K562 (cell line): ENCODE data around the gene WEE1. TPM values are rescaled to one million over a fixed set of nuclear protein-coding genes. Genes with fewer than 3 reads are reported as not detected.

Experiments
- ATAC-seq: fragments of 200-7000 bp; cut with Tn5 transposase; 3 replicates; pipeline ENCODE4 v1.9.1; 2020; ENCODE audit warnings: moderate library complexity
- BruUV-seq: library from RNA; stranded (reverse); fragments of 400-500 nt; replicated peaks from 2 replicates; lab custom pipeline; 2021; lab: Mats Ljungman, UMichigan
- CTCF ChIA-PET: fragments of 300-600 bp; formaldehyde crosslinking; extraction: SDS; loops from one replicate; lab custom pipeline; 2021; ENCODE audit warnings: low intra/inter-chr PET ratio; lab: Yijun Ruan, JAX
- POLR2A ChIA-PET: fragments of 300-600, 350-650 bp; sonication (Branson Sonifier 250); formaldehyde crosslinking; extraction: SDS; loops from one replicate; lab custom pipeline; 2021; ENCODE audit warnings: antibody characterized with exemption, inconsistent platforms; lab: Yijun Ruan, JAX
- DNase-seq, 4 experiments: peaks; one replicate each; pipeline versions ENCODE4 v3.0.0 to v3.0.0-alpha.2; 2011 to 2018; ENCODE audit warnings: low spot score in 3 of 4, mixed read lengths in 3 of 4; ENCODE audit errors: extremely low read depth in 1 of 4
- FAIRE-seq: peaks from 2 replicates; lab custom pipeline; 2011; peaks lifted over from hg19 to GRCh38; lab: Jason Lieb, UNC
- H2AFZ ChIP-seq: 2 replicates; pipeline ENCODE4 v1.6.0; 2011; ENCODE audit warnings: low read depth, low read length, control low read depth, inconsistent platforms
- H3K27ac ChIP-seq: fragments of 200-600 bp; 3 replicates; pipeline ENCODE4 v1.8.0; 2011; ENCODE audit warnings: low read depth, mild to moderate bottlenecking, control low read depth, inconsistent platforms, low read length, moderate library complexity, mixed read lengths; ENCODE audit errors: extremely low read depth
- H3K27me3 ChIP-seq, 2 experiments: fragments of 300-600 bp in 1 of 2; 2 replicates in 1 of 2; 3 replicates in 1 of 2; pipeline versions ENCODE4 v1.6.0 to v1.8.0; 2011; ENCODE audit warnings: inconsistent platforms in 2 of 2, low read length in 2 of 2, mild to moderate bottlenecking in 1 of 2, mixed read lengths in 1 of 2, moderate library complexity in 1 of 2; ENCODE audit not compliant: control insufficient read depth in 2 of 2, insufficient read depth in 2 of 2
- H3K36me3 ChIP-seq: fragments of 300-600 bp; 3 replicates; pipeline ENCODE4 v1.8.0; 2011; ENCODE audit warnings: mild to moderate bottlenecking, low read length, inconsistent platforms; ENCODE audit not compliant: control insufficient read depth, insufficient read depth
- H3K4me1 ChIP-seq, 2 experiments: fragments of 200-600 bp in 1 of 2; replicated peaks in 1 of 2; 2 replicates in 1 of 2; 3 replicates in 1 of 2; pipeline versions ENCODE4 v1.5.1 to v1.8.0; 2011; ENCODE audit warnings: inconsistent platforms in 2 of 2, low read length in 2 of 2, mild to moderate bottlenecking in 1 of 2, mixed read lengths in 1 of 2, moderate library complexity in 1 of 2; ENCODE audit not compliant: control insufficient read depth in 2 of 2, insufficient read depth in 2 of 2
- H3K4me2 ChIP-seq: 2 replicates; pipeline ENCODE4 v1.6.1; 2011; ENCODE audit warnings: low read length, control low read depth, inconsistent platforms, mixed read lengths; ENCODE audit not compliant: insufficient read depth
- H3K4me3 ChIP-seq: fragments of 200-600 bp; sonication (generic), shearing (Covaris generic); 2 replicates; pipeline ENCODE4 v1.5.1; 2016; ENCODE audit warnings: control low read depth, inconsistent platforms
- H3K79me2 ChIP-seq: fragments of 200-600 bp; 3 replicates; pipeline ENCODE4 v1.8.0; 2011; ENCODE audit warnings: low read length, inconsistent platforms; ENCODE audit not compliant: control insufficient read depth, insufficient read depth
- H3K9ac ChIP-seq, 2 experiments: 2 replicates each; pipeline versions ENCODE4 v1.6.0 to v1.6.1; 2011; ENCODE audit warnings: low read depth in 2 of 2, low read length in 2 of 2, control low read depth in 1 of 2, inconsistent platforms in 1 of 2, mild to moderate bottlenecking in 1 of 2, mixed read lengths in 1 of 2; ENCODE audit not compliant: insufficient read depth in 1 of 2
- H3K9me1 ChIP-seq: one replicate; pipeline ENCODE4 v1.6.0; 2011; ENCODE audit warnings: inconsistent platforms, mild to moderate bottlenecking, low read length, moderate library complexity; ENCODE audit not compliant: control insufficient read depth, insufficient read depth
- H3K9me3 ChIP-seq: replicated peaks from 2 replicates; pipeline ENCODE4 v1.5.1; 2011; ENCODE audit warnings: low read depth, low read length, inconsistent platforms; ENCODE audit not compliant: control insufficient read depth, insufficient read depth
- H4K20me1 ChIP-seq: replicated peaks from 2 replicates; pipeline ENCODE4 v1.6.1; 2011; ENCODE audit warnings: low read length, inconsistent platforms, mixed read lengths; ENCODE audit not compliant: control insufficient read depth, insufficient read depth
- CREB3L1 ChIP-seq: fragments of 450-650 bp; IDR thresholded peaks from 2 replicates; pipeline ENCODE4 v1.6.1; 2014; ENCODE audit warnings: low read depth, mild to moderate bottlenecking, moderate library complexity, borderline replicate concordance
- JUN ChIP-seq, 2 experiments: sonication (generic) in 1 of 2; formaldehyde crosslinking in 1 of 2; IDR thresholded peaks; 2 replicates each; pipeline versions ENCODE4 v1.6.1 to v1.8.0; 2012 to 2022; ENCODE audit warnings: borderline replicate concordance in 2 of 2, mild to moderate bottlenecking in 2 of 2, improper control_type of control experiment in 1 of 2, low read depth in 1 of 2, low read length in 1 of 2, missing genetic modification reagents in 1 of 2
- RCOR1 ChIP-seq, 2 experiments: IDR thresholded peaks; 2 replicates each; pipeline ENCODE4 v1.6.1; 2012; ENCODE audit warnings: low read depth in 2 of 2, low read length in 2 of 2, borderline replicate concordance in 1 of 2, improper control_type of control experiment in 1 of 2
- SRSF7 ChIP-seq: fragments of 200-400 bp; formaldehyde crosslinking; optimal IDR thresholded peaks from 2 replicates; pipeline ENCODE3; 2017; ENCODE audit warnings: mild to moderate bottlenecking, low read depth, low read length
- TEAD4 ChIP-seq, 2 experiments: sonication (generic) in 1 of 2; formaldehyde crosslinking in 1 of 2; IDR thresholded peaks; 2 replicates each; pipeline versions ENCODE4 v1.6.1 to v1.8.0; 2012 to 2022; ENCODE audit warnings: borderline replicate concordance in 1 of 2, inconsistent platforms in 1 of 2, low read length in 1 of 2, mild to moderate bottlenecking in 1 of 2, missing genetic modification reagents in 1 of 2
- ZNF224 ChIP-seq: sonication (generic); formaldehyde crosslinking; IDR thresholded peaks from 2 replicates; pipeline ENCODE4 v1.8.0; 2022; ENCODE audit warnings: mild to moderate bottlenecking, missing genetic modification reagents
- ZNF24 ChIP-seq: fragments of 450-650 bp; IDR thresholded peaks from 2 replicates; pipeline ENCODE4 v1.6.1; 2016
- WGBS: fragments of 100-300 bp; shearing (Covaris generic); methylation state at CpG from one replicate; pipeline ENCODE4 v1.1.6; 2016; ENCODE audit warnings: low coverage, mixed read lengths; ENCODE audit not compliant: insufficient coverage; ENCODE audit errors: missing lambda C conversion rate; 5-methylcytosine and 5-hydroxymethylcytosine counted together
- in situ Hi-C: fragments of 300-500 bp; cut with MboI; formaldehyde crosslinking; loops from 4 replicates; pipeline ENCODE4 v1.15.0; 2018; ENCODE audit warnings: inconsistent platforms, mixed read lengths
- intact Hi-C: fragments of 100-400 bp; cut with micrococcal nuclease; formaldehyde crosslinking; loops from 2 replicates; pipeline ENCODE4 v1.14.2; 2022
- polyA plus RNA-seq, 8 experiments: library from polyadenylated mRNA; depleted of rRNA in 4 of 8; stranded (reverse) in 5 of 8; unstranded in 3 of 8; fragments of >200 nt; fragmentation: Nextera tagmentation in 2 of 8; fragmentation: Illumina TruSeq in 1 of 8; extraction: Ambion mirVana in 2 of 8; extraction: Trizol in 1 of 8; gene quantifications; 2 replicates each; pipeline versions ENCODE4 v1.2.1 to v1.2.3, GENCODE V29; 2011 to 2014; ENCODE audit warnings: inconsistent platforms in 1 of 8, missing spikeins in 1 of 8
- total RNA-seq, 7 experiments: library from RNA; depleted of rRNA in 6 of 7; stranded (reverse); fragments of >200 nt in 6 of 7; fragmentation: Illumina TruSeq in 2 of 7; extraction: Trizol in 2 of 7; gene quantifications; 2 replicates each; pipeline versions ENCODE4 v1.2.1 to v1.2.3, GENCODE V29; 2011 to 2021; ENCODE audit warnings: low replicate concordance in 1 of 7

Gene WEE1
- total and polyA plus RNA-seq, 9 of the 15 experiments (the other 6 are each of a cell fraction or from before 2014, with no cell fraction given): 21.9 to 99.0 (median 67.4) TPM

GRCh38 chr11:9619004-9619403, 45.5 kb downstream of the WEE1 start:
- Histone ChIP-seq H3K9me3 (no peaks in the 10 kb centered on the region), H3K27ac (no peak overlapping the region), H3K9me1 (no peaks in the 10 kb centered on the region), H3K36me3 (no peaks in the 10 kb centered on the region), H3K27me3 (no peaks in the 10 kb centered on the region), H3K79me2 (no peaks in the 10 kb centered on the region), H3K4me1 (peaks cover 9 to 10% of the 10 kb centered on the region in 2 experiments; a peak in 3 of 5 replicates), H4K20me1 (no peaks in the 10 kb centered on the region), H2AFZ (no peak overlapping the region), H3K9ac (no peak overlapping the region), H3K4me3 (no peak overlapping the region), H3K4me2 (no peak overlapping the region)
- ChIA-PET POLR2A (no interaction called here), CTCF (no interaction called here)
- ATAC-seq: no peak
- DNase-seq: no peak
- in situ Hi-C loops: loop anchor here (5.0 kb wide), 1 partner anchor 133 kb away; no protein-coding TSS in a partner anchor
- TF ChIP-seq ZNF24 (peak; percentile 90), SRSF7 (no peak)
- 92% methylated on average over 1 of the region's 1 CpG for WGBS
- intact Hi-C loops: loop anchor here (10.0 kb wide), 1 partner anchor 356 kb away; no protein-coding TSS in a partner anchor
- no peak for FAIRE-seq
- BruUV-seq: no TSS peak

GRCh38 chr11:9619971-9620370, 46.5 kb downstream of the WEE1 start:
- ATAC-seq (no peak), DNase-seq (no peak), FAIRE-seq (no peak)
- H4K20me1 ChIP-seq: no peaks in the 10 kb centered on the region
- TF ChIP-seq CREB3L1 (no peak), RCOR1 (IDR thresholded peaks at IDR 0.05; ENCODE audit: borderline replicate concordance in 1 of 2, low read depth in 2 of 2, low read length in 2 of 2) (no peak), TEAD4 (IDR thresholded peaks at IDR 0.05; ENCODE audit: low read length) (no peak), TEAD4 (CRISPR knock-in tag; IDR thresholded peaks at IDR 0.05; ENCODE audit: borderline replicate concordance) (no peak), ZNF224 (CRISPR knock-in tag) (no peak), JUN (IDR thresholded peaks at IDR 0.05; ENCODE audit: borderline replicate concordance, low read depth, low read length) (no peak), JUN (CRISPR knock-in tag; IDR thresholded peaks at IDR 0.05; ENCODE audit: borderline replicate concordance) (no peak)
- H3K79me2 ChIP-seq: no peaks in the 10 kb centered on the region
- H3K4me1 ChIP-seq: peaks cover 5 to 8% of the 10 kb centered on the region in 2 experiments; a peak in 2 of 5 replicates
- H3K36me3 ChIP-seq: no peaks in the 10 kb centered on the region
- H3K9me3 ChIP-seq: no peaks in the 10 kb centered on the region
- no peak overlapping the region for H3K4me3 ChIP-seq
- ChIA-PET POLR2A (interaction anchor here (0.7 kb wide), 1 partner anchor 18 kb away, joined by 3 read pairs; no protein-coding TSS in a partner anchor), CTCF (no interaction called here)
- no peak overlapping the region for H3K4me2 ChIP-seq
- H3K27ac ChIP-seq: no peak overlapping the region
- intact Hi-C loops (loop anchor here (10.0 kb wide), 1 partner anchor 355 kb away; no protein-coding TSS in a partner anchor), in situ Hi-C loops (loop anchor here (5.0 kb wide), 2 partner anchors 132 to 512 kb away; no protein-coding TSS in a partner anchor)
- H2AFZ ChIP-seq: no peak overlapping the region
- BruUV-seq: no TSS peak
- no peak overlapping the region for H3K9ac ChIP-seq
- H3K9me1 ChIP-seq: no peaks in the 10 kb centered on the region
- H3K27me3 ChIP-seq: no peaks in the 10 kb centered on the region
